Pulmonary artery endothelial cell (primary cell): ENCODE data around the gene ADAMTS15. TPM values are rescaled to one million over a fixed set of nuclear protein-coding genes. Genes with fewer than 3 reads are reported as not detected.

Source experiments
- DNase-seq: peaks from one replicate; pipeline ENCODE4 v3.0.0-alpha.2; 2011; ENCODE audit warnings: low read depth, low spot score
- total RNA-seq: library from RNA; depleted of rRNA; stranded (reverse); fragments of >200 nt; gene quantifications from 2 replicates; pipeline ENCODE4 v1.2.3, GENCODE V29; 2014

The ADAMTS15 gene
- under 0.01 and 0.07 TPM in 2 replicates for total RNA-seq

GRCh38 chr11:130448416-130449309 is at the start of gene ADAMTS15:
TSS of gene ADAMTS15 (plus strand) at chr11:130448645. CDS start at chr11:130448974, 329 bp downstream.
- no peak for DNase-seq

GRCh38 chr11:130399196-130399595 is 49.2 kb upstream of the ADAMTS15 start:
- DNase-seq = no peak

DNA sequence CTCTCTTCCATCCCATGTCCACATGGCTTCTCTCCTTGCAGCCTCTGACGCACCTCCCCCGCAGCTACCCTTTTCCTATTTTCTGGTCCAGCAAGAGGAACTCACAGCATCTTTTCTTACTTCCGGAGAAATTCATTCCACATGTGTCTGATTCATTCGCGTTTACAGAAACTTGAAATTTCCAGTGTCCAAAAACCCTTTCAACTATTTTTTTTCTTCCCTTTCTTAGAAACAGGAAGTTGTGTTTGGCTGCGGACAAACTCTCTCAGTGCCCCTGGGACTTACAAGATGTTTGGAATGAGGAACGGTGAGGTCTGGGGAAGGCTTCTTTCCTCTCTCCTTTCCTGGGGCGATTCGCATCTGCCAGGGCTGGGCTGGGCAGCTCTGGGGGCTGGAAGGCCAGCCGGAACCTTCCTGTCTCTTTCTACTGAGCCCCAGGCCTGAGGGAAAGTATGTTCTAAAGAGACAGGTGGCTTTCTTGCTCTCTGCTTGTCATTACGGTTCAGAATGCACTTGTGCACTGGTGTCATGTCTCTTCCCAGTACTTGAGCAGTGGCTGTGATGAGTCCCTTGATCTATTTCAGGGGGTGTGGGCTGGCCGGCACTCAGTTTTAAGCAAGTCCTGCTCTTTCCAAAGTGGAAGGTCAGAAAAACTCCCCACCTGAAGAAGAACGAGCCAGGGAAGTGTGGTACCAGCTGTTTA is 47.5 kb upstream of the ADAMTS15 start:
- no peak for DNase-seq

- DNase-seq = no peak
Observed at GRCh38 chr11:130402570-130402969, 45.9 kb upstream of the ADAMTS15 start.

DNA sequence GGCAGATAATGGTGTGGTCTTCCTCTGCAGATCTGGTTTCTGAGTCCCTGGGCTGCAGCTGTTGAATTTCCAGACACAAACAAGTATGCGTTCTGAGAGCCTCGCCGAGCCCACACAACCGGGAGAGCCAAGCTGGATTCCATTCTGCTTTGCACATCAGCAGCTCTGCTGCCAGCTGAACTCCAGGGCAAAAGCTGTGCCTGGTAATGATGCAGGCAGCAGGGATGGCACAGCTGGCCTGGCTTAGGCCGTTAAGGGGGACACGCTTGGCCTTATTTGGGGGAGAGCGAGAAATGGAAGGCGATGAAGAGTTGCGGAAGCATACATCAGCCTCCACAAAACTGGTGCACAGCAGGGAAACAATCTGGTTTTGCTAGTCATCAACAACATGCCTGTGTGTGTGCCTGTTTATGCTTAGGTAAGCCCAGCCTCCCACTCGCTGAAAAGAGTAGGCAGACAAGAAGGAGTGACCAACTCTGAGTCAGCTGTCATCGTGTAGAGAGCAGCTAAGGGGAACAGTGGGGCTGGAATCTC is 45.1 kb upstream of the ADAMTS15 start:
- DNase-seq = no peak

- DNase-seq = no peak
Observed at GRCh38 chr11:130403967-130404366, 44.5 kb upstream of the ADAMTS15 start.

GRCh38 chr11:130404727-130405126 is 43.7 kb upstream of the ADAMTS15 start:
- no peak for DNase-seq

DNA sequence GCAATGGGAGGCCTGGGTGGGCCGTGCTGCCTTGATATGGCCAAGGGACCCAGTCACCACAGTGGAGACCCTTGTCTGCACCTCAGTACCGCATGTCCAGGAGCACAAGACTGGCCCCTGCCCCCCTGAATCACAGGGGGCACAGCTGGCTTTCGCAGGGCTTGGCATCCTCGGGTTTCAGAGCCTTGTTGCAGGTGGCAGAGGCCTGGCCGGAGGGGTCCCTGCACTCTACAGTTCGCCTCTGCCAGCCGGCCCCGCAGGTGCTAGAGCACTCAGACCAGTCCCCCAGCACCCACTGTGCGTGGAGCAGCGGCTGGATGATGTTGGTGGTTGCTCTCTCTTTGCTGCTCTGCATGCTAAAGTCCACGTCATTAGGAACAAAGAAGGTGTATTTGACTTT is 43.0 kb upstream of the ADAMTS15 start:
- no peak for DNase-seq

DNA sequence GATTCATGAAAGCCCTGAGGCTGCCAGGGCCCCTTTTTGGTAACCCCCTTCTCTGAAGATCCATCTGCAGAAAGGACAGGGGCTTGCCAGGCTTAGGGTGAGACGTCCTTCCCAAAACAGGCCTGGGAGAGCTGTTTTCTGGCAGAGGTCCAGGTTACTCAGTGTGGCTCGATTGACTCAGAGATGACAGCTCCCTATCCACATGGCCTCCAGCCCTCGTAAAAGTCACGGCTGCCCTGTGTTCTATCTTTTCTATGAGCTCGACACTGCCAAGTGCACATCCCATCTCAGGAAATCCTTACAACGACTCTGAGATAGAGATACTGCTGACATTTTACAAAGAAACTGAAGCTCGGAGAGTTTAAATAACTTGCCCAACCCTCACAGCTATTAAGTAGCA is 40.5 kb upstream of the ADAMTS15 start:
- DNase-seq = no peak

- no peak for DNase-seq
Observed at GRCh38 chr11:130408401-130408890, 40.0 kb upstream of the ADAMTS15 start.

DNA sequence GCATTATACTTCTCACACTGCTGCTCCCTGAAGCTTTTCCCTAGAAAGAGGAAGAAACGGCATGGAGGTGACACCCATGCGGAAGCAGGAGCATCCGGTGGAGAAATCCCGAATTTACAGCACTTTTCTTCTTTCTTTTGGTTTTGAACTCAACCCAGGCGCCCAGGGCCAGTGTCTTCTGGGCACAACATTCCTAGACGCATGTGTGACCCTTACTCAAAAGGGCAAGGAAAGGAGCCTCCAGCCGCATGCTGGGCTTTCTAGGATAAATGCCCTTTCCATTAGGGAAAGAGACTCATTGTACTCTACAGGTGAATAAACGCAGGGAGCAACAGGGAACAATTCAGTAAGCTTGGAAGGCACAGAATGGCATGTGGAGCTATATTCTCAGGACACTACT is 39.5 kb upstream of the ADAMTS15 start:
- no peak for DNase-seq

DNA sequence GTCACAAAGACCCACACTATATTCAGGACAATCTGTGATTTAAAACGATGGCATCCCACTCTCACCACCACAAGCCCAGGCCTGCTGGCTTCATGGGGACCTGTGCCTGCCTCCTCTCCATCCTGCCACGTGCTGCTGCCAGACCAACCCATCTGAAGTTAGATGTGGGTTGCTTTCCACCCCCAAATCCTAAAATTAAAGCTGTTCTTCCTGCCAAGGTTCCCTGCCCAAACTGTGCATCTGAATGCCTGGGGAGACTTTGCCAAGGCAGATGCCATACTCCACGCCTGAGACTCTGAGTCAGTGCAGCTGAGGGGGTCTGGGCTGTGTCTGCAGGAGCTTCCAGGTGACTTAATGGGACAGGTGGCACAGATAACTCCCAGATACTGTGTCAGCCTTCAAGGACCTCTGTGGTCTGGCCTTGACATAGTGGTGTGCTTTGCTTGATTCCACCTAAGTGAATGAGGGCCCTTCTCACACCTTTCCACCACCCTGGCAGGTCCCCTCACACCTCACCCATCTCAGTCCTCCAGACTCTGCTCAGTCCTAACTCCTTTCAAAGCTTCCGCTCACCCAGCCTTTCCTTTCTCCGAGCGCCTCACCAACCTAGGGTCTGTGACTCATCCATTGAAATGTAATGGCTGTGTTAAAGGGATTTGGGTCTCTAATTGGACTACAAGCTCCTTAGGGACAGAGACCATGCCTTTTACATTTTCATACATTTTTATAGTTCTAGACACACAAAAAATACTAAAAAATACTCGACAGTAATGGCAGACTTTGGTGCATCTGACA is 38.7 kb upstream of the ADAMTS15 start:
- no peak for DNase-seq

GRCh38 chr11:130411223-130411622 is 37.2 kb upstream of the ADAMTS15 start:
- DNase-seq = no peak

DNA sequence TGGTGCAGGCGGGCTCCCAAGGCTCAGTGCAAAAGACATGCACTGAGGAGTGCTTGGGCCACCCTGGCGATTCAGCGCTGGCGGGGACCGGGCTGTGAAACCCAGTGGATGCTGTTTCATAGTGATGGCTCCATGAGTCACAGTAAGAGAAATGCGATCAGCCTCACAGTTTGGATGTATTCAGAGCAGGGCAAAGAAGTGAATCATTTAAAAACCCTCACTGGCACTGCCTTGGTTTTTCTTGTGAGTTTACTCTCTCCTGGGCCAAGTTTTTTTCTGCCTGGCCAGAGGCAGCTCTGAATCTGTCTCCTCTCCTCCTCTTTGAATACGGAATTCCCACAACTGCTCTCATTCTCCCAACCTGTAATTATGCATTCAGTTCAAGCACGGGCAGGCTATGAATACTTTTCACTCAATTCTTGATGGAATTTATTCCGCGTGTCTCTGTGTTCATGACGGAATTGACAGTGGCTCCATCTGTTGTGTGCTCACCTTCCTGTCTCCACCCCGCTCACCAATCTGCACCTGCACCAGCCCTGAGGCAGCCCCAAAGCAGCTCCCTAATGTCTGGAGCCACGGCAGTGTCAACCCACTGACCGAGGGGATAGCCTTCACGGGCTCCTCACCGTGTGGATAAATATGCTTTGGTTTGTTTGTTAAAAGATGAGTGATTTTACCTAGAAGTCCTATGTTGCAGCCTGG is 34.9 kb upstream of the ADAMTS15 start:
- no peak for DNase-seq

DNA sequence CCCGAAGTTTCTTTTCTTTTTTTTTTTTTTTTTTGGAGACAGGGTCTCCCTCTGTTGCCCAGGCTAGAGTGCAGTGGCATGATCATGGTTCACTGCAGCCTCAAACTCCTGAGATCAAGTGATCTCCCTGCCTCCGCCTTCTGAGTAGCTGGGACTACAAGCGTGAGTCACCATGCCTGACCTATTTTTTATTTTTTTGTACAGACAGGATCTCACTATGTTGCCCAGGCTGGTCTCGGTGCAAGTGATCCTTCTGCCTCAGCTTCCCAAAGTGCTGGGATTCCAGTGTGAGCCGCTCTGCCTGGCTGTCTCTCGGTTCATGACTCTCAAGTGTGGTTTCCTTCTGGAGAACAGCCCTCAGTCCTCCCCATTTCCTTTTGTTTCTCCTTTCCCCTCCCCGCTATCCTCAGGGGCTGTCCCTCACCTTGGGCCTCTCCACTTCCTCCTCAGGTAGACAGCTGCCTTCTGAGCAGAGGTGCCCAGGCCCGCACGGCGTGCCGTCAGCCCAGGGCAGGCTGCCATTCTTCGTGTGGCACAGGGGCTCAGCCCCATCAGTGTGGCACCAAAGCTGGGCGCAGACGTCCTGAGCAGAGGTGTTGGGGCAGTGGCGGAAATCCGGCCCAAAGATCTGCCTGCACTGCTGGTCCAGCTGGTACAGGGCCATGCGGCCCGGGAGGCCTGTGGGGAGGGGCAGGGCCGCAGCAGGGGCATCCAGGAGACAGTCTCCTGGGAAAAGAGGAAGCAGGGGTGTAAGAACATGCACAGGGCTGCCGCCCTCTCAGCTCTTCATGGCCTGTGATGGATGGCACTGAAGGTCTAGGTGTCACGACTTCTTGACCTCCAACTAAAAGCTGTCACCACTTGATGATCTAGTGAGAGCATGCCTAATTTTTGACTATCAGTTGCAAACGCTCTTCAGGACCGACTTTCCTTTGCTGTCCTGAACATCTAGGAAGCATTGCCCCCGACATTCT is 34.1 kb upstream of the ADAMTS15 start:
- no peak for DNase-seq

DNA sequence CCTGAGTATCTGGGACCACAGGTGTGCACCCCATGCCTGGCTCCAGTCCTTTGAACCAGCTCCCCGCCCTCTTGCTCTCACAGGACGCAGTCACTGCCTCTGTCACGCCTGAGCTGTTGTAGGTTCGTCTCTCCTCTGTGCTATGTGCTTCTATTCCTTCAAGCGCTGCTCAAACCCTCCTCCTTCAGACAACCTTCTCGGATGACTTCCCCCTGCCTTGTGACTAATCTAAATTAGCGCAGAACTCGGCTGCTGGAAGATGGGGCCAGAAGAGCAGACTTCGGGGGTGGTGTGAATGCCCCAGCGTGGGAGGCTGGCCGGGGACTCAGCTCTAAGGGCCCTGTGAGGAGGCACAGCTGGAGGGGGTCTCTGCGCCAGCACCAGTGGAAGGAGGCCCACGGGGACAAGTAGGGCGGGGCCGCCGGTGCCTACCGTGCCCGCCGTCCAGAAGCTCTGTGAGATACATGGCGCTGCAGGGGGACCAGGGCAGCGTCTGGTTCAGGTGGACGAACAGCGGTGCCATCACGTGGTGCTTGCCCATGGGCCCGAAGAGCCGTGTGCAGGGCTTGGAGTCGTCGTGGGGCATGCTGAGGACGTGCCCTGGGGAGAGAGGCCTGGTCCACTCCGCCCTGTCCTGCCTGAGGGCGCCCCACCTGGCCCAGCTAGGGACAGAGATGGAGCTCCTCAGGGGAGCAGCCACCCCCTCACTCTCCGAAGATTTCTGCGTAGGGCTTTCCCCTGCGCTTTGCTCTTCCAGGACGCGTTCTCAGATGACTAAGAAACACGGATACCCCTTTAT is 32.5 kb upstream of the ADAMTS15 start:
- DNase-seq = no peak

GRCh38 chr11:130416530-130416882 is 31.9 kb upstream of the ADAMTS15 start:
- DNase-seq = no peak

DNA sequence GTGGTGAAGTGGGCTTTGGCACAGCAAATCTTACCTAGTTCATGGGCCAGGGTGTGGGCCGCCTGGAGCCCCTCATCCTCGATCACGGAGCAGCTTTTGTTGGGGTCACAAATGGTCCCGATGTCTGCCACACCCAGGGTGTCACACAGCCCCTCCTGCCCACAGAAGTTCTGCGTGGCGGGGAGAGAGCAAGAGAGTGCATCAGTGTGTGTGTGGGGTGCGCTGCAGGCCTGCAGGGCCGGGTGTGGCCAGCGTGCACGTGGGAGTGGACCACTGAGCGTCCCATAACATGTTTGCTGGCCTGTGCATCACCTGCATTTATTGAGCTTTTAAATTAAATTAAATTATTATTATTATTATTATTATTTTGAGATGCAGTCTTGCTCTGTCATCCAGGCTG is 31.5 kb upstream of the ADAMTS15 start:
- DNase-seq = no peak

GRCh38 chr11:130418210-130418609 is 30.2 kb upstream of the ADAMTS15 start:
- no peak for DNase-seq
